NCI-H526 treated with DMSO at 0.1 percent for 48 hours (cell line): ENCODE measurements around the gene GSS.

Experiments used
- DNase-seq: peaks from one replicate; lab custom pipeline; 2025; lab: John Stamatoyannopoulos, UW

The GSS gene

GRCh38 chr20:34946661-34947060 lies 8.9 kb downstream of the GSS start:
- DNase-seq = no peak

- DNase-seq = no peak
These were observed 10.1 kb downstream of the GSS start for GRCh38 chr20:34945315-34946077.

GRCh38 chr20:34943808-34944567 lies 11.6 kb downstream of the GSS start:
- DNase-seq = no peak

GRCh38 chr20:34942301-34942700 lies 13.3 kb downstream of the GSS start:
- no peak for DNase-seq

GRCh38 chr20:34941226-34941625 lies 14.4 kb downstream of the GSS start:
- DNase-seq = no peak

- no peak for DNase-seq
These were observed 15.5 kb downstream of the GSS start for GRCh38 chr20:34940081-34940481.

GRCh38 chr20:34938466-34939163 lies 17.0 kb downstream of the GSS start:
- DNase-seq = no peak

GRCh38 chr20:34931771-34932170 lies 23.8 kb downstream of the GSS start:
- no peak for DNase-seq

- no peak for DNase-seq
These were observed 27.2 kb downstream of the GSS start for GRCh38 chr20:34928411-34928810.

- no peak for DNase-seq
These were observed 27.9 kb downstream of the GSS start for GRCh38 chr20:34927736-34928135.

GRCh38 chr20:34926581-34926980 lies 29.0 kb downstream of the GSS start:
- no peak for DNase-seq

GRCh38 chr20:34925981-34926380 lies 29.6 kb downstream of the GSS start:
- no peak for DNase-seq

GRCh38 chr20:34925341-34925740 lies 30.3 kb downstream of the GSS start:
- no peak for DNase-seq

- DNase-seq = no peak
These were observed 32.2 kb downstream of the GSS start for GRCh38 chr20:34923414-34923813.

- DNase-seq = no peak
These were observed 32.8 kb downstream of the GSS start for GRCh38 chr20:34922654-34923381.

- no peak for DNase-seq
These were observed 34.2 kb downstream of the GSS start for GRCh38 chr20:34921436-34921835.

- no peak for DNase-seq
These were observed 35.6 kb downstream of the GSS start for GRCh38 chr20:34920055-34920454.

GRCh38 chr20:34916774-34917354 lies 38.7 kb downstream of the GSS start:
- DNase-seq = no peak

- no peak for DNase-seq
These were observed 39.7 kb downstream of the GSS start for GRCh38 chr20:34915749-34916455.

- no peak for DNase-seq
These were observed 40.5 kb downstream of the GSS start for GRCh38 chr20:34915131-34915530.
